ENCODE data around the gene MTUS2.
A peak's percentile ranks its signal among the peaks of the same experiment; 100 is the strongest.

DNA sequence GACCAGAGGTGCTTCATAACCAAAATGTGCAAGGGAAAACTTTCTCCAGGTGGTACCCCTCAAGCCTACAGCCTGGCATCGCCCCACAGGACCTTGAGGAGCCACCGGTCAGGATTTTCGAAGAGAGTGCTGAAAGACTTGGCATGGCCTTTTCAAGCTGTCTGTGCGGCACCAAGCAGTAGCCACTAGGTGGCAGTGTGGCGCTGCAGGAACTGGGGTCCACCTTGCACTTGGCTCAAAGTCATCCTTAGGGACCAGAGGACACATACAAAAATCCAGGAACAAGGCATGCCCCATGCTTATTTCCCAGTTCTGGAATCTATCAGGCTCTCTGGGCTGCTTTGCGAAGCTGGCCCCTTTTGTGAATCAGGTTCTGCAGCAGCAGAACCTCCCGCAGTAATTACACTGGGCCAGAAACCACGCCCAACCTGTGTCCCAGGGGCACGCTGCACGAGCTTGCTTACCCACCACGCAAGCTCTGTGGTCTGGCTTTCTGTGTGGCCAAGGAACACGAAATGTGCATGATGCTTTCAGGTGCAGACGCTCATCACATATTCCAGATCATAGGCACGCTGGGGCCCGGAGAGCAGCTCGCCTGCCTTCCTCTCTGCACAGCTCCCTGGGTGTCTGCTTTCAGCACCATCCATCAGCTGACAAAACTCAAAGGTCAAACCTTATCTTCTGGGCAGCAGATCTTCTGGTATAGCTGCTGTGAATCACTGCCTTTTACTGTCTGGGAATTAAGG is 688.2 kb downstream of the MTUS2 start:
- no peak for TF ChIP-seq POLR2A (IDR thresholded peaks at IDR 0.05)
- TF ChIP-seq, protein P1, sequence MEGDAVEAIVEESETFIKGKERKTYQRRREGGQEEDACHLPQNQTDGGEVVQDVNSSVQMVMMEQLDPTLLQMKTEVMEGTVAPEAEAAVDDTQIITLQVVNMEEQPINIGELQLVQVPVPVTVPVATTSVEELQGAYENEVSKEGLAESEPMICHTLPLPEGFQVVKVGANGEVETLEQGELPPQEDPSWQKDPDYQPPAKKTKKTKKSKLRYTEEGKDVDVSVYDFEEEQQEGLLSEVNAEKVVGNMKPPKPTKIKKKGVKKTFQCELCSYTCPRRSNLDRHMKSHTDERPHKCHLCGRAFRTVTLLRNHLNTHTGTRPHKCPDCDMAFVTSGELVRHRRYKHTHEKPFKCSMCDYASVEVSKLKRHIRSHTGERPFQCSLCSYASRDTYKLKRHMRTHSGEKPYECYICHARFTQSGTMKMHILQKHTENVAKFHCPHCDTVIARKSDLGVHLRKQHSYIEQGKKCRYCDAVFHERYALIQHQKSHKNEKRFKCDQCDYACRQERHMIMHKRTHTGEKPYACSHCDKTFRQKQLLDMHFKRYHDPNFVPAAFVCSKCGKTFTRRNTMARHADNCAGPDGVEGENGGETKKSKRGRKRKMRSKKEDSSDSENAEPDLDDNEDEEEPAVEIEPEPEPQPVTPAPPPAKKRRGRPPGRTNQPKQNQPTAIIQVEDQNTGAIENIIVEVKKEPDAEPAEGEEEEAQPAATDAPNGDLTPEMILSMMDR (IDR thresholded peaks at IDR 0.05): peak; percentile 87 to 99 (median 92)
